Keratinocyte (primary cell): ENCODE measurements around the gene SURF4. TPM values are rescaled to one million over a fixed set of nuclear protein-coding genes. Genes with fewer than 3 reads are reported as not detected.
"Not testable (repeated sequence)": the region's sequence is repeated elsewhere in the genome, so short reads cannot be mapped to it uniquely, and the experiment has no call there.

ENCODE experiments used
- DNase-seq: peaks from one replicate; pipeline ENCODE4 v3.0.0-alpha.2; 2011; ENCODE audit warnings: low read depth, missing footprints, low spot score
- FAIRE-seq: peaks from 2 replicates; lab custom pipeline; 2011; peaks lifted over from hg19 to GRCh38; lab: Jason Lieb, UNC
- H2AFZ ChIP-seq: 2 replicates; pipeline ENCODE4 v1.6.0; 2012; ENCODE audit warnings: low read length, control low read depth, inconsistent platforms; ENCODE audit not compliant: control insufficient read depth
- H3K27ac ChIP-seq: 2 replicates; pipeline ENCODE4 v1.5.1; 2011; ENCODE audit warnings: low read length; ENCODE audit not compliant: control insufficient read depth, insufficient read depth
- H3K27me3 ChIP-seq: 3 replicates; pipeline ENCODE4 v1.6.0; 2011; ENCODE audit warnings: low read length; ENCODE audit not compliant: control insufficient read depth, insufficient read depth; ENCODE audit errors: extremely low read depth
- H3K36me3 ChIP-seq, 2 experiments: 2 replicates in 1 of 2; 3 replicates in 1 of 2; pipeline ENCODE4 v1.5.1; 2011; ENCODE audit warnings: low read length in 2 of 2, mild to moderate bottlenecking in 1 of 2; ENCODE audit not compliant: control insufficient read depth in 2 of 2, insufficient read depth in 2 of 2; ENCODE audit errors: extremely low read depth in 1 of 2
- H3K4me1 ChIP-seq: 3 replicates; pipeline ENCODE4 v1.5.1; 2011; ENCODE audit warnings: low read length; ENCODE audit not compliant: control insufficient read depth, insufficient read depth; ENCODE audit errors: extremely low read depth
- H3K4me2 ChIP-seq: 3 replicates; pipeline ENCODE4 v1.6.0; 2011; ENCODE audit warnings: low read depth, low read length; ENCODE audit not compliant: control insufficient read depth, insufficient read depth; ENCODE audit errors: extremely low read depth
- H3K4me3 ChIP-seq, 3 experiments: fragments of 200-600 bp in 1 of 3; sonication (generic) in 1 of 3; 2 replicates in 2 of 3; 3 replicates in 1 of 3; pipeline ENCODE4 v1.5.1; 2011 to 2016; ENCODE audit warnings: low read length in 3 of 3, mild to moderate bottlenecking in 3 of 3, control low read depth in 2 of 3, inconsistent platforms in 1 of 3, low read depth in 1 of 3, mixed read lengths in 1 of 3, mixed run types in 1 of 3, moderate library complexity in 1 of 3; ENCODE audit not compliant: control insufficient read depth in 2 of 3, insufficient read depth in 2 of 3; ENCODE audit errors: extremely low read depth in 1 of 3
- H3K79me2 ChIP-seq: 2 replicates; pipeline ENCODE4 v1.6.0; 2012; ENCODE audit warnings: low read length; ENCODE audit not compliant: control insufficient read depth, insufficient read depth
- H3K9ac ChIP-seq: 3 replicates; pipeline ENCODE4 v1.6.0; 2011; ENCODE audit warnings: low read length; ENCODE audit not compliant: control insufficient read depth, insufficient read depth; ENCODE audit errors: extremely low read depth
- H3K9me1 ChIP-seq: 3 replicates; pipeline ENCODE4 v1.6.0; 2011; ENCODE audit warnings: low read length; ENCODE audit not compliant: control insufficient read depth, insufficient read depth; ENCODE audit errors: extremely low read depth
- H3K9me3 ChIP-seq: 2 replicates; pipeline ENCODE4 v1.5.1; 2012; ENCODE audit warnings: low read depth, low read length; ENCODE audit not compliant: control insufficient read depth
- H4K20me1 ChIP-seq: 3 replicates; pipeline ENCODE4 v1.6.0; 2011; ENCODE audit warnings: low read length; ENCODE audit not compliant: control insufficient read depth, insufficient read depth; ENCODE audit errors: extremely low read depth
- CTCF ChIP-seq, 3 experiments: IDR thresholded peaks in 1 of 3; conservative IDR thresholded peaks in 1 of 3; optimal IDR thresholded peaks in 1 of 3; 2 replicates in 2 of 3; 3 replicates in 1 of 3; pipeline versions ENCODE3 to v1.5.1; 2011; ENCODE audit warnings: low read length in 3 of 3, mild to moderate bottlenecking in 3 of 3, moderate library complexity in 2 of 3, control low read depth in 1 of 3, inconsistent platforms in 1 of 3; ENCODE audit not compliant: insufficient read depth in 2 of 3; ENCODE audit errors: extremely low read depth in 1 of 3
- EZH2 ChIP-seq: IDR thresholded peaks from one replicate; pipeline ENCODE4 v1.6.1; 2012; ENCODE audit warnings: inconsistent platforms, mild to moderate bottlenecking, low read length, moderate library complexity
- dilution Hi-C: fragments of 300-500 bp; cut with MboI; formaldehyde crosslinking; loops from one replicate; pipeline ENCODE4 v1.7.0; 2020; ENCODE audit warnings: low sequenced_read_pairs; ENCODE audit not compliant: extremely low pct_ligation_motif_present
- polyA plus RNA-seq, 5 experiments: library from polyadenylated mRNA; depleted of rRNA in 3 of 5; stranded (reverse) in 3 of 5; stranded (forward) in 1 of 5; unstranded in 1 of 5; fragments of >200 nt; gene quantifications; 1 replicate in 1 of 5; 2 replicates in 3 of 5; 3 replicates in 1 of 5; pipeline versions ENCODE4 v1.2.1 to v1.2.3, GENCODE V29; 2011 to 2012; ENCODE audit warnings: missing spikeins in 2 of 5, low read depth in 1 of 5, low replicate concordance in 1 of 5

Gene SURF4
- polyA plus RNA-seq, 1 donor (not counting 4 experiments of a cell fraction or from before 2014, with no cell fraction given) = 153 TPM

GRCh38 chr9:133394687-133395271 lies 18.9 kb upstream of the SURF4 start:
- no peaks in the 10 kb centered on the region for H3K9me1 ChIP-seq
- no peak for DNase-seq
- H3K36me3 ChIP-seq = no peaks in the 10 kb centered on the region
- H3K9me3 ChIP-seq = no peaks in the 10 kb centered on the region
- no peak for FAIRE-seq
- no peaks in the 10 kb centered on the region for H4K20me1 ChIP-seq
- no peak overlapping the region for H2AFZ ChIP-seq
- TF ChIP-seq EZH2 = no peak
- peak in 1 of 3 experiments; percentile 24 for TF ChIP-seq CTCF (optimal IDR thresholded peaks at IDR 0.05 in 1 of 3, IDR thresholded peaks at IDR 0.05 in 1 of 3, conservative IDR thresholded peaks at IDR 0.05 in 1 of 3; ENCODE audit: extremely low read depth in 1 of 3, insufficient read depth in 2 of 3, low read length in 3 of 3)
- no peaks in the 10 kb centered on the region for H3K4me1 ChIP-seq
- no peak overlapping the region for H3K27ac ChIP-seq
- no peak overlapping the region for H3K4me2 ChIP-seq
- no peak overlapping the region for H3K4me3 ChIP-seq
- H3K27me3 ChIP-seq = peaks cover 15% of the 10 kb centered on the region
- H3K79me2 ChIP-seq = no peaks in the 10 kb centered on the region
- no peak overlapping the region for H3K9ac ChIP-seq
- dilution Hi-C loops = no loop called here

GRCh38 chr9:133393399-133393798 lies 17.5 kb upstream of the SURF4 start:
- DNase-seq = no peak
- Histone ChIP-seq H3K9me3 (no peaks in the 10 kb centered on the region), H3K4me1 (no peaks in the 10 kb centered on the region), H3K27ac (no peak overlapping the region), H3K79me2 (no peaks in the 10 kb centered on the region), H2AFZ (no peak overlapping the region), H3K27me3 (peaks cover 15% of the 10 kb centered on the region), H3K4me2 (no peak overlapping the region), H3K9ac (no peak overlapping the region), H4K20me1 (no peaks in the 10 kb centered on the region), H3K9me1 (no peaks in the 10 kb centered on the region), H3K4me3 (no peak overlapping the region), H3K36me3 (no peaks in the 10 kb centered on the region)
- FAIRE-seq = no peak
- TF ChIP-seq CTCF (optimal IDR thresholded peaks at IDR 0.05 in 1 of 3, IDR thresholded peaks at IDR 0.05 in 1 of 3, conservative IDR thresholded peaks at IDR 0.05 in 1 of 3; ENCODE audit: extremely low read depth in 1 of 3, insufficient read depth in 2 of 3, low read length in 3 of 3) (no peak), EZH2 (no peak)
- dilution Hi-C loops = no loop called here

GRCh38 chr9:133392308-133392707 lies 16.4 kb upstream of the SURF4 start:
- H3K9me3 ChIP-seq, H4K20me1 ChIP-seq, dilution Hi-C loops, H3K79me2 ChIP-seq, H3K9me1 ChIP-seq, H3K27ac ChIP-seq, H3K4me1 ChIP-seq, H2AFZ ChIP-seq, H3K9ac ChIP-seq, FAIRE-seq, DNase-seq, H3K4me3 ChIP-seq, H3K4me2 ChIP-seq, H3K36me3 ChIP-seq: not testable (repeated sequence)
- H3K27me3 ChIP-seq = peaks cover 15% of the 10 kb centered on the region

GRCh38 chr9:133391449-133391848 lies 15.6 kb upstream of the SURF4 start:
- H3K4me2 ChIP-seq, DNase-seq, H3K9me3 ChIP-seq, H3K79me2 ChIP-seq, H4K20me1 ChIP-seq, H3K36me3 ChIP-seq, FAIRE-seq, H3K27ac ChIP-seq, dilution Hi-C loops, H2AFZ ChIP-seq, H3K9ac ChIP-seq, H3K9me1 ChIP-seq, H3K4me1 ChIP-seq, H3K4me3 ChIP-seq: not testable (repeated sequence)
- H3K27me3 ChIP-seq = peaks cover 15% of the 10 kb centered on the region
